Kidney (tissue), 14 donors: ENCODE results near the gene PTBP1. TPM values are rescaled to one million over a fixed set of nuclear protein-coding genes. Genes with fewer than 3 reads are reported as not detected.

Experiments used
- DNase-seq, 5 donors: peaks; one replicate each; pipeline ENCODE4 v3.0.0-alpha.2; 2013 to 2020
- FAIRE-seq: peaks from 2 replicates; lab custom pipeline; 2012; peaks lifted over from hg19 to GRCh38; lab: Jason Lieb, UNC
- H3K27ac ChIP-seq, 2 donors: one replicate each; pipeline ENCODE4 v1.7.0; 2013; ENCODE audit warnings: low read depth in 2 of 2, low read length in 2 of 2, inconsistent platforms in 1 of 2
- H3K27me3 ChIP-seq: one replicate; pipeline ENCODE4 v1.7.1; 2013; ENCODE audit warnings: low read length, inconsistent platforms; ENCODE audit not compliant: control insufficient read depth, insufficient read depth
- H3K36me3 ChIP-seq, 3 donors: one replicate each; pipeline versions ENCODE4 v1.7.0 to v1.7.1; 2013; ENCODE audit warnings: low read length in 3 of 3, control low read depth in 1 of 3, inconsistent platforms in 1 of 3; ENCODE audit not compliant: insufficient read depth in 3 of 3, control insufficient read depth in 2 of 3
- H3K4me1 ChIP-seq, 3 donors: one replicate each; pipeline versions ENCODE4 v1.7.0 to v1.7.1; 2013; ENCODE audit warnings: low read length in 3 of 3, inconsistent platforms in 1 of 3, low read depth in 1 of 3; ENCODE audit not compliant: control insufficient read depth in 2 of 3, insufficient read depth in 2 of 3
- H3K4me3 ChIP-seq, 3 donors: one replicate each; pipeline versions ENCODE4 v1.7.0 to v1.8.1; 2013; ENCODE audit warnings: low read length in 3 of 3, control low read depth in 1 of 3, inconsistent platforms in 1 of 3
- H3K9ac ChIP-seq, 3 donors: one replicate each; pipeline versions ENCODE4 v1.7.0 to v1.7.1; 2013; ENCODE audit warnings: low read length in 3 of 3, control low read depth in 1 of 3, inconsistent platforms in 1 of 3
- H3K9me3 ChIP-seq, 3 donors: one replicate each; pipeline versions ENCODE4 v1.7.0 to v1.7.1; 2013; ENCODE audit warnings: low read length in 3 of 3, control low read depth in 1 of 3, inconsistent platforms in 1 of 3; ENCODE audit not compliant: control insufficient read depth in 2 of 3, insufficient read depth in 1 of 3
- intact Hi-C: fragments of 100-400 bp; cut with DNase I; formaldehyde crosslinking; loops from one replicate; pipeline ENCODE4 v1.11.1; 2022
- polyA plus RNA-seq: library from polyadenylated mRNA; stranded (reverse); fragments of 350-450 nt; fragmentation: Illumina TruSeq; extraction: RNeasy Lipid Tissue Mini Kit (QIAGEN cat#74804); gene quantifications from one replicate; pipeline ENCODE4 v1.2.3, GENCODE V29; 2014; ENCODE audit warnings: low read depth, low replicate concordance; ENCODE audit not compliant: insufficient read depth
- total RNA-seq: library from RNA; stranded (reverse); fragmentation: NEBNext Ultra II Directional; extraction: Animal tissue kit (Norgen Biotek cat#: 25700); gene quantifications from one replicate; pipeline ENCODE4 v1.2.1, GENCODE V29; 2021
- TF ChIP-seq, protein P1 (sequence below): IDR thresholded peaks from 3 replicates; pipeline ENCODE4 v1.5.1; 2012; ENCODE audit warnings: mild to moderate bottlenecking, moderate library complexity, borderline replicate concordance; ENCODE audit not compliant: insufficient read depth; ENCODE audit errors: extremely low read depth
- donor health status: control.
- donor health status: control.
- donor health status: control.
- donor health status: control.
- donor health status: control.
- donor health status: DM: yes; HTN: yes; CAD: no.
- donor health status: Normal renal cell carcinoma (clear cell type).

PTBP1 gene
- total and polyA plus RNA-seq, 2 donors from 2014 or later = 102 to 339 TPM

GRCh38 chr19:754530-754929 lies 42.7 kb upstream of the PTBP1 start:
- H3K36me3 ChIP-seq = no peaks in the 10 kb centered on the region
- intact Hi-C loops = no loop called here
- TF ChIP-seq, protein P1, sequence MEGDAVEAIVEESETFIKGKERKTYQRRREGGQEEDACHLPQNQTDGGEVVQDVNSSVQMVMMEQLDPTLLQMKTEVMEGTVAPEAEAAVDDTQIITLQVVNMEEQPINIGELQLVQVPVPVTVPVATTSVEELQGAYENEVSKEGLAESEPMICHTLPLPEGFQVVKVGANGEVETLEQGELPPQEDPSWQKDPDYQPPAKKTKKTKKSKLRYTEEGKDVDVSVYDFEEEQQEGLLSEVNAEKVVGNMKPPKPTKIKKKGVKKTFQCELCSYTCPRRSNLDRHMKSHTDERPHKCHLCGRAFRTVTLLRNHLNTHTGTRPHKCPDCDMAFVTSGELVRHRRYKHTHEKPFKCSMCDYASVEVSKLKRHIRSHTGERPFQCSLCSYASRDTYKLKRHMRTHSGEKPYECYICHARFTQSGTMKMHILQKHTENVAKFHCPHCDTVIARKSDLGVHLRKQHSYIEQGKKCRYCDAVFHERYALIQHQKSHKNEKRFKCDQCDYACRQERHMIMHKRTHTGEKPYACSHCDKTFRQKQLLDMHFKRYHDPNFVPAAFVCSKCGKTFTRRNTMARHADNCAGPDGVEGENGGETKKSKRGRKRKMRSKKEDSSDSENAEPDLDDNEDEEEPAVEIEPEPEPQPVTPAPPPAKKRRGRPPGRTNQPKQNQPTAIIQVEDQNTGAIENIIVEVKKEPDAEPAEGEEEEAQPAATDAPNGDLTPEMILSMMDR = no peak
- no peak overlapping the region for H3K27ac ChIP-seq
- peaks cover 0 to 3% (median 0%) of the 10 kb centered on the region in 3 donors for H3K9me3 ChIP-seq
- H3K27me3 ChIP-seq = no peaks in the 10 kb centered on the region
- DNase-seq (no peak), FAIRE-seq (no peak)
- peaks cover 0 to 8% (median 0%) of the 10 kb centered on the region in 3 donors for H3K4me1 ChIP-seq
- no peak overlapping the region for H3K9ac ChIP-seq
- no peak overlapping the region for H3K4me3 ChIP-seq

GRCh38 chr19:755063-755462 lies 42.2 kb upstream of the PTBP1 start:
- Histone ChIP-seq H3K9me3 (peaks cover 0 to 3% (median 0%) of the 10 kb centered on the region in 3 donors), H3K27me3 (no peaks in the 10 kb centered on the region), H3K4me3 (no peak overlapping the region), H3K27ac (no peak overlapping the region), H3K9ac (no peak overlapping the region), H3K4me1 (peaks cover 0 to 8% (median 0%) of the 10 kb centered on the region in 3 donors), H3K36me3 (no peaks in the 10 kb centered on the region)
- FAIRE-seq = no peak
- intact Hi-C loops = no loop called here
- TF ChIP-seq, protein P1 = no peak
- DNase-seq = no peak

DNA sequence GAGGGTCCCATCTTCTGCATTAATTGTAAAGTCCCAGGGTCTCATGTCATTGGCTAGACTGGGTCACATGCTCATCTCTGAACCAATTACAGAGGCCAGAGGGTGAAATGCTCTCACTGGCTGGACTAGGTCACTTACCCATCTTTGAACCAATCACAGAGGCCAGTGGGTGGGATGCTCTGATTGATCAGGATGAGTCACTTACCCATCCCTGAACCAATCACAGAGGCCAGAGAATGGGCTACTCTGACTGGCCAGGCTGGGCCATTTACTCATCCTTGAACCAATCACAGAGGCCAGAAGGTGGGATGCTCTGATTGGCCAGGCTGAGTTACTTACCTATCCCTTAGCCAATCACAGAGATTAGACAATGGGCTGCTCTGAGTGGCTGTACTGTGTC lies 41.0 kb upstream of the PTBP1 start:
- Histone ChIP-seq H3K4me1 (peaks cover 0 to 5% (median 0%) of the 10 kb centered on the region in 3 donors), H3K9me3 (peaks cover 0 to 3% (median 0%) of the 10 kb centered on the region in 3 donors), H3K36me3 (no peaks in the 10 kb centered on the region), H3K27me3 (no peaks in the 10 kb centered on the region), H3K9ac (no peak overlapping the region), H3K27ac (no peak overlapping the region), H3K4me3 (no peak overlapping the region)
- DNase-seq (no peak), FAIRE-seq (no peak)
- intact Hi-C loops = no loop called here
- TF ChIP-seq, protein P1 = no peak
